Measurements from ENCODE around the gene PNPT1.
"Not testable (repeated sequence)": the region's sequence is repeated elsewhere in the genome, so short reads cannot be mapped to it uniquely, and the experiment has no call there.

The PNPT1 gene

DNA sequence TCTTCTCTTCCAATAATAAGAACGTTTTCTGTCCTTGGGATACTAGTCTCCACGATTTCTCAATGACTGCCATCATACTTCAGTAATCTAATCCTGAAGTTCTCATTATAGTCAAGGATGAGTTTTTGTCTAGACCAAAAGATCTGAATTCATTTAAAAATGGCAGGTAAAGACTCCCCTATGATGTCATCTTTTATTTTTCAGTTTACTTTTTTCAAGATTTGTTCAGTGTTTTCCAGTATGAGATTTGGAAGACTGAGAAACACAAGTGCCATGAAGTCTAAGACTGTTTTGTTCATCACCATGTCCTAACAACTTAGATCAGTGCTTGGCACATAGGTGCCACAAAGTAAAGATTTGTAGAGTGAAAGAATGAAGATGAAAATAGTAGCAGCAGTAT is 40.4 kb downstream of the PNPT1 start:
- DNase-seq: no peak

DNA sequence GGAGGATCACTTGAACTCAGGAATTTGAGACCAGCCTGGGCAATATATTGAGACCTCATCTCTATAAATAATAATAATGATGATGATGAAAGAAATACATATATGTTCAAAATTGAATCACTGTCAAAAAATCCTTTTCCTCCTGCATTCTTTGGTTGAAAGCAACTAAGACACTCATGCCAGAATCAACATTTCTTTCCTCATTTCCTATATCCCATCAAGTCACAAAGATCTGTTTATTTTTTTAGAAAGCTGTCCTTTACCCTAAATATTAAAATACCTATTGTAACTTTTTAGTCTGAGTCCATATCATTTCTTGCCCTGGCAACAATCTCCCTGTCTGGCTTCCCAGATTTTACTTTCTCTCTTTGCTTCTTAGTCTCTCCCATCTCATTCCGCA is 44.4 kb downstream of the PNPT1 start:
- DNase-seq: no peak

DNA sequence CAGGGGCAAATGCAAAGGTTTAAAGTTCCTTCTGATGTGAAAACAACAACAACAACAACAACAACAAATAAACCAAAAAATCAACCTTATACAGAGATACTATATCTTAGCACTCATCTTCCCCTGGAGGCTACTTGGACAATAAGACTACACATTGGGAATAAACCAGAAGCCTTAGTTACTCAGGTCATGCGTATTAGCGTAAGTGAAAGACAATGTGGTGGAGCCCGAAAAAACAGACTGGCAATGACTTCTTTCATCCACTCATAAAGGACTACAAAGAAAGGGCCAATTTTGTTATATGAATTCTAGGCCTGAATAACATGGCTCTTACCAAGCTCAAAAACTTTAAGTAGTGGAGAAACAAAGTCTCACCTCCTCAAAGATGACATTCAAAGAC is 56.8 kb downstream of the PNPT1 start:
- DNase-seq: no peak

DNA sequence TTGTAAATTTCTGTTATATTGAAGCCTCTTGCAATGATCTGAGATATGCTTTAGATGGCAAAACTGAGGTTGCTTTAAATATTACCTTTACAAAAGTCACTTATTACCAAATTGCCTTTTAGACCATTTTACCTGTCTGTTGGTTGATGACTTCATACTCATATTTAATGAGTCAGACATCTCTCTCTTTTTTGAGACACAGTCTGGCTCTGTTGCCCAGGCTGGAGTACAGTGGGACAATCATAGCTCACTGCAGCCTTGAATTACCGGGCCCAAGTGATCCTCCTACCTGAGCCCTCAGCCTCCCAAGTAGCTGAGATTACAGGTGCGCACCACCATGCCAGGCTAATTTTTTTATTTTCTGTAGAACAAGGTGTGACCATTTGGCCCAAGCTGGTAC is 64.7 kb downstream of the PNPT1 start:
- DNase-seq: no peak

DNA sequence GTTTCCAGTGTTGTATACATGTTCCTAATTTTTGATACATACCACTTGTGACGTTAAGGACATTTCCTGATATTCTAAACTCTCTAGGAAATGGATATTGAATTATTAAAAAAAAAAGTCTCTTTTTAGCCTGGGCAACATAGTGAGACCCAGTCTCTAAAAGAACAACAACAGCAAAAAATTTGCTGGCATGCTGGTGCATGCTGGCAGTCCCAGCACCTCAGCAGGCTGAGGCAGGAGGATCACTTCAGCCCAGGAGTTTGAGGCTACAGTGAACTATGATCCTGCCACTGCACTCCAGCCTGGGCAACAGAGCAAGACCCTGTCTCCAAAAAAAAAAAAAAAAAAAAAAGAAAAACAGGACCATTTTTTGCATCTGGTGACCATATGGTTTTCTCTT is 65.7 kb downstream of the PNPT1 start:
- no peak for DNase-seq

DNA sequence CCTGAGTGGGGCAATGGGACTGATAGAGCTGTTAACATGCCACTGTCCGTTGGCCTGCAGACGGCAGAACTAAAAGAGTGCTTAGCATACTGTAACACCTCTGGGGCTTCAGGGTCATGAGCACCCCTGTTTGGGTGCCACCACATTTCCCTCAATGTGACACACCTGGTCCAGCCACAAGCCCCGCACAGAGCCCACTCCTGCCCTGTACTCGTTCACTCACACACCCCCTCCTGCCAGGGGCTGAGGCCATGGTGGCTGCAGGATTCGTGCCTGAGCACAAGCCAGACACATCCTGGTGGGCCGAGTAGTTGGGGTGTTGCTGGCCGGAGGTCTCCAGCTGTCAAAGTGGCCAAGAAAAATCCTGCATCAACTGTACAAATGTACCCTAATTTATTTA is 71.8 kb downstream of the PNPT1 start:
- no peak for DNase-seq

DNA sequence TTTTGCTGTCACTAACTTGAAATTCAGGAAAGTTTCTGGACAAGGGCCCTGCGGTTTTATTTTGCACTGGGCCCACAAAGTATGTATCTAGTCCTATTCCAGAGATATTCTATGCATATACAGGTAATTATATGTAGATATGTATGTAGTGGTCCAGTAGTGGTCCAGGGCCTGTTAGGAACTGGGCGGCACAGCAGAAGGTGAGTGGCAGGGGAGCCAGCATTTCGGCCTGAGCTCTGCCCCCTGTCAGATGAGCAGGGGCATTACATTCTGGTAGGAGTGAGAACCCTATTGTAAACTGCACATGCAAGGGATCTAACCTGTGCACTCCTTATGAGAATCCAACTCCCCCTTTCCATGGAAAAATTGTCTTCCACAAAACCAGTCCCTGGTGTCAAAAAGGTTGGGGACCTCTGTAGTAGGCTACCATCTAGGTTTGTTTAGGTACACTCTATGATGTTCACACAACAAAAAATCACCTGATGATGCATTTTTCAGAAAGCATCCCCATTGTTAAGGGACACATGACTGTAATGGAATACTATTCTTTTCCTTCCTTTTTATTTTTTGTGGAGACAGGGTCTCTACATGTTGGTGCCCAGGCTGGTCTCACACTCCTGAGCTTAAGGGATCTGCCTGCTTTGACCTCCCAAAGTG is 73.4 kb downstream of the PNPT1 start:
- DNase-seq: peak; percentile 36

DNA sequence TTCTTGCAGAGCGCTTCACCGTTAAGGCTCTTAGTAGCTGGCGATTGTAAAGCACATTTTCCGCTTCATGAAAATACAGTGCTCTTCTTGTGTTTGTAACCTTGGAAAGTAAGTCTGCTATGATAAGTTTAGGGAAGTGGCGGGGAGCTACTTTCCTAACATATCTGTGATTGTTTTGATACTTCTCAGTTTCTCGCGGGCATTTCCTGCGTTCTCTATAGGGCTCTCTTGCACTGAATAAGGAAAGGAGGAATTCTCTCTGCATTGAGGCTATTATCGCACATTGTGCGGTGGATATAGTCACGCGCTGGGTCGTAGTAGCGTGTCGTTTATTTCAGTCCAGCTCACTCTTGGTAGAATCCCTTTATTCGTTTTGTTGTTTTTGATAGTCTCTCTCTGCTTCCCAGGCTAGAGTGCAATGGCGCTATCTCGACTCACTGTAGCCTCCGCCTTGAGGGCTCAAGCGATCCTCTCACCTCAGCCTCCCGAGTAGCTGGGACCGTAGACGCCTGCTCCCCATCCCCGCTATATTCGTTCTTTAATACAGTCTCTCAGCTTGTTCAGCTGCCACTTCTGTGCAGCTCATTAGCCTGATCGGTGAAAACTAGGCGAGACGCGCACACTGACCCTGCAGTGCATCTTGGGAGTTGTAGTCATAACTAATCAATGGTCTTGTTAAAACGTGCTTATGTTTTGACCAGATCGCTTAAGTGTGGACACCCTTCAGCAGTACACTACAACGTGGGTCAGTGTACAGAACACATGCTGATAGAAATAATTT is 75.2 kb downstream of the PNPT1 start:
- peak; percentile 71 for DNase-seq

DNA sequence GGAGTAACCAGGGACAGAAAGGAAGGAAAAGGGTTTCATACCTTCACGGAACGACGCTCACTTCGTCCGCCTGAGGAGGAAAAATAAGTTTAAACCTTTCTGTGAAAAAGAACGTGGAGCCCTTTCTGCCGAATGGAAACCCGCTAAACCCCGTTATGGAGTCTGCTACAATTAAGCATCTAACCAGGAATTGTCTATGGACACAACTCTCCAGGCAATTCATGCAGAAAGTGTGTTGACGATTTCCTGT is 75.7 kb downstream of the PNPT1 start:
- DNase-seq: no peak

DNA sequence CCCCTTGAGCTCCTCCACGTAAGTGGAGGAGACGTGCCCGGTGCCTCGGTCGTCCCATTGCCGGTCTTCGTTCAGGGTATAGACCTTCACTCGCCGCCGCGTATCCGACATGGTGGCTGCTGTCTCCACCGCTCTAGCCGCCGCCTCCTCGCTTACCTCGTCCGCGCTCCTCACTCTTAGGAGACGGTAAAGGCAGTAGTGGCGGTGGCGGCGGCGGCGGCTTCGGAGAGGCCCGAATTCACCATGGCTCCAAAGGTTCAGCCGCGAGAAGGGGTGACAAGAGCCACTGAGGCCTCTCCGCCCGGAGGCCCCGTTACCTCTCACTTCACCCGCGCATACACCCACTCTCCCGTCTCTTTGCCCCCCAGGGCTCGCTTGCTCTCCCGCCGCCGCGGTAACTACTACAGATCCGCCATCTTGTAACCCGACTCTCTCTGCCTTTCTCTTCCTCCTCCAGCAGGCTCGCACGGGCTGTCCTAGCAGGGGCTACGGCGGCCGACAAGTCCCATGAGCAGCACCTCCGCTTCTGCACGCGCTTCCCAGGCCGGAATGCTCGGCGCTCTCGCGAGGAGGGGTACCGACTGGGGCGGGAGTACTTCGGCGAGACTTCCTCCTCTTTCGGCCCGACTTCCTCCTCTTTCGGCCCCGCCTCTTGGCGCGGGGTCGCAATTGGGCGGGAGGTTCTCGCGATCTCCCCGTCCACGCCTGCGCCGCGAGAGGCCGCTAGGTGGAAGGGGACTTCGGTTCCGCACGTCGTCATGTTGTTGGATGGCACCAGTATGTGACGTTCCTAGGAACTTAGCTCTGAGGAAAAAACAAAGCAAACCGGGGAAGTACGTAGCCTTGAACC is 76.2 kb downstream of the PNPT1 start, which contains the start of gene PPP4R3B:
Gene PPP4R3B (minus strand): TSS at position 448 of the 850 bp plus-strand sequence. CDS start 337 bp downstream, at position 111.
- DNase-seq: peak; percentile 100

DNA sequence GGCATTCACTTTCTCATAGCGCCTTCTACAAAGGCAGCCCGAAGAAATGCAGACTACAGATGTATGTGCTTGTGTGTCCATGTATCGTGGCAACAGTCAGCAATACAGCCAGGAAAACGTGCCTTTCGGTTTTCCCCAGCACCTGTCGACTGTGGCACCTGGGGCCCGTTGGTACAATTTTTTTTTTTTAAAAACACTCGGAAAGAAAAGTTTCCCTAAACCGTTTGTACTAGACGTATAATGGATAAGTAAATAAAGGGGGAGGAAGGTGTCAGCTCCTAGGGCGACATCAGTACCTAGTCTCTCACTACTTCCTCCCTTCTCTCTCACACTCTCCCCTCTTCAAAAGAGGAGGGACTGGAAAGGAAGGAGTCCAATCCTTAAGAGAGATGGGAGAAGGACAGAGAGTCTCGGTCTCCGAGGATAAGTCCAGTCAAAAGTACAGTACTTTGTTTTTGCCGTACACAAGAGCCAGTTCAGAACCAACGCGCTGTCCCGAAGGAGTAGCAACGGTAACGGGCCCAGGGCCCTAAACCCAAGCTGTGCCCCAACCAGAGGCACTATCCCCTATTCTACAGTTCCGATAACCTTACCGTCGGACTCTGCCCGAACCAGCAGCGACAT is 77.0 kb downstream of the PNPT1 start:
- DNase-seq: peak; percentile 84

DNA sequence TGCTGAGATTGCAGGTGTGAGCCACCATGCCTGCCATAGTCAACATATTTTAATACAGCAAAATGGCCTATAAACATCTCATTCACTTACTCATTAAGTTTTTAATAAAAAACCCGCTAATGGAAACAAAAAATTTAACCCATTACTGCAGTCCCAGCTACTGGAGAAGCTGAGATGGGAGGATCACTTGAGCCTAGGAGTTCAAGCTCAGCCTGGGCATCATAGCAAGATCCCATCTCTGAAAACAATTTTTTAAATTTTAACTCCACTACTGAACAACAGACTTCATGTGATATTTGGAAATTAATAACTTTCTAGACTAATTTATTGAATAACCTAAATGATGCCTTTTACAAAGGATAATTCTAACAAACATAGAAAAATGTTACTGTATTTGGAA is 81.6 kb downstream of the PNPT1 start:
- DNase-seq: no peak

DNA sequence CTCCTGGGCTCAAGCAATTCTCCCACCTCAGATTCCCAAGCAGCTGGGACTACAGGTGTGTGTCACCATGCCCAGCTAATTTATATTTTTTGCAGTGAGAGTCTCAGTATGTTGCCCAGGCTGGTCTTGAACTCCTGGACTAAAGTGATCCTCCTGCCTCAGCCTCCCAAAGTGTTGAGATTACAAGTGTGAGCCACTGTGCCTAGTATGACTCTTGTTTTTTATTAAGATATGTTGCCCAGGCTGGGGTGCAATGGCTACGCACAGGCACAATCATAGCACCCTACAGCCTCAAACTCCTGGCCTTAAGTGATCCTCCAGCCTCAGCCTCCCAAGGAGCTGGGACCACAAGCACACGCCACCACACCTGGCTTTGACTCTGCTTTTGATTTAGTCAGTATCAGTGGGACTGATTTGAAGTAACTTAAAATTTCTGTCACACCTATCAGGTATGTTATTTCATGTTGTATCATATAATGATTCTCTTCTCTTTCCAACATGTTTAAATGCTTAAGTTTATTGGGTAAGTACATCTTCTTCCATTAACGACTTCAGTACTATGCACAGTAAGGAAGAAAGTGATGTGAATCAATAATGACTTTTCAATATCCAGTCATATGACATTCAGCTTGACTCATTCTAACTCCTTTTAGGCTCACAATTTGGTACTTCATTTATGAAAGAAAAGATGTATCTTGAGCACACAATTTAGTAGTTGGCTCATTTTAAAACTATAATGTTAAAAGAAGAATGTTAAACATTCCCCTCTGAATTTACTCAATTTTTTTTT is 82.5 kb downstream of the PNPT1 start:
- DNase-seq: no peak

DNA sequence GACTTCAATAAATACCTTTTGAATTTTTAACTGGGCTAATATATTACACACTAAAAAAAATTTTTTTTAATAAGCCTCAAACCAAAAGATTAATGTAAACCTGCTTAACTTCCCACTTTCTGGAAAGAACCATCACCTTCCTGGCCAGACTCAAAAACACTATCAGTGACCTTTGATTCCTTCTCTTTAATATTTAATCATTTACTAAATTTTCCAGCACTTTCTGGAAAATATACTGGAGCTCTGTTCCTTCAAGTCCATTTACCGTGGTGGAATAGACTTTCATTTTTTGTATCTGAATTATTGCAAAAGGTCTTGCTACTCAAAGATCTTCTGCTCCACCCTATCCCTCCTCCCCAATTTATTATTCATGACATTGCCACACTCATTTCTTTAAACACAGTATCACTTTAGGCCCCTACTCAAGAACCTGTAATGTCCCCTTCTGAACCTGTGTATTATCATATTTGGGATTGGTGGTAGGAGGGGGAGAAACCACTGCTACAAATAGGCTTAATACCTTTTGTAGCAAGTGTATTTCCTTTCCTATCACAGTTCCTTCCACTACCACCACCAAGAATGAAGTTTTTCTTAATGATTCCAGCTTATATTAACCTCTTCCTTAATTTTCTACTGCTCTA is 83.6 kb downstream of the PNPT1 start:
- DNase-seq: no peak

DNA sequence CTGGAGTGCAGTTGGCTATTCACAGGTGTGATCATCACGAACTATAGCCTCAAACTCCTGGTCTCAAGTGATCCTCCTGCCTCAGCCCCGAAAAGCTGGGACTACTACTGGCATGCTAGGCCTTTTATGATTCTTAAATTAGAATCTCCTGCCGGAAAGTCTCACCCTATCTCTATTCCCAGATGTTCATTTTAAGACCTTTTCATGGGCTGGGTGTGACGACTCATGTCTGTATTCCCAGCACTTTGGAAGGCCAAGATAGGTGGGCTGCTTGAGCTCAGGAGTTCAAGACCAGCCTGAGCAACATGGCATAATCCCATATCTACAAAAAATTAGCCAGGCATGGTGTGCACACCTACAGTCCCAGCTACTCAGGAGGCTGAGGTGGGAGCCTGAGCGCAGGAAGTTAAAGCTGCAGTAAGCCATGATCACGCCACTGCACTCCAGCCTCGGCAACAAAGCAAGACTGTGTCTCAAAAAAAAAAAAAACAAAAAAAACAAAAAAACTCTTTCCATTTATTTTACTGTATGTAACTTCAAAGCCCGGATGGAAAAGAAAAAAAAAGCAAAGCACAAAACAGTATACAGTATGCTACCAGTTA is 84.3 kb downstream of the PNPT1 start:
- DNase-seq: no peak

DNA sequence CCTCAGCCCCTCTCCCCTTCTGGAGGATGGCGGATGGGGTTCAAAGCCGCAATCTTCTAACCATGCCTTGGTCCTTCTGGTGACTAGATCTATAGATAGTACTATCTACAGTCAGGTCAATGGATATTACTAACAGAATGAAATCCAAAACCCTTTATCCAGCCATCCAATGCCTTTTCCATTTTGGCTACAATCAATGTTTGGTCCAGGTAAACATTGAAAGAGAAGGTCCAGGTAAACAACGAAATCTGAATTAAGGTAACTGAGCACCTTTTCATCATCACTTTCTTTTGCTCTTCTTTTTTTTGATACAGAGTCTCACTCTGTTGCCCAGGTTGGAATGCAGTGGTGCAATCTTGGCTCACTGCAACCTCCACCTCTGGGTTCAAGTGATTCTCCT is 85.9 kb downstream of the PNPT1 start:
- no peak for DNase-seq

DNA sequence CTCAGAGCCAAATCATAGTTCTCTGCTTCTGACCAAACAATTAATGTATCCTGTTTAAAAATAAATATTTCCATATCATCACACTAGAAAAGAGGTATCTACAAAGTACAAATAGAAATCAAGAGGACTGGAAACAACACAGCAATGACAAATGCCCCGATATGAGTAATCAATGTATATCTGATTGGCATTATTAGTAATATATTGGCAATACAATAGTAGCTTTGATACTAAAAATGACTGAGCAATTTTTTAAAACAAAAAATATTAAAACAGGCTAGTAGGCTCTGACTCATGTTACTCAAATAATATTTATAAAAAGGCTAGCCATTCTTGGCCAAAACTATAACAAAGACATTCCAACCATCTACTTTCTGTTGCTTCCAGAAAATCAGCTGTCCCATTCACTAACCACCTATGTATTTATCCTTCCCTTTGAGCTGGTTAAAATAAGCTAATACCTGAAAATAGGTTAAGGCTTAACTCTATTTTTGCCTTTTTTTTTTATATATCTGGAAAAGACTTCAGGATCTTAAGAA is 89.5 kb downstream of the PNPT1 start:
- no peak for DNase-seq

DNA sequence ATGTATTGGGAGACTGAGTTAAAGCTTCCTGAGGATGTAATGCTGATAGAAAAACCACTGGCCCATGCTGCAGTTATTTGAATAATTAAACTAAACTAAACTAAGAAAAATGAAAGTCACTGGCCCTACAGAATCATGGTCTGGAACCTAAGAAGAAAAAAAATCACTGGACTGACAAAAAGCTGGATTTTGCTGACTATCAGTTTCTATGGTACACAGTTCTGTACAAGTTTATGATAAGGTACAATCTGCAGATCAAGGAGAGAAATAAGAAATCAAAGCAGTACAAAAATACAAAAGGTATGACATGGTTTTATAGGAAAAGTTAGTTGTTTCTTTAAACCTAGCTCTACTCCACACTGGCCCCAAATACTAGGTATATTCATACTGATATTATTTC is 91.8 kb downstream of the PNPT1 start:
- DNase-seq: no peak

DNA sequence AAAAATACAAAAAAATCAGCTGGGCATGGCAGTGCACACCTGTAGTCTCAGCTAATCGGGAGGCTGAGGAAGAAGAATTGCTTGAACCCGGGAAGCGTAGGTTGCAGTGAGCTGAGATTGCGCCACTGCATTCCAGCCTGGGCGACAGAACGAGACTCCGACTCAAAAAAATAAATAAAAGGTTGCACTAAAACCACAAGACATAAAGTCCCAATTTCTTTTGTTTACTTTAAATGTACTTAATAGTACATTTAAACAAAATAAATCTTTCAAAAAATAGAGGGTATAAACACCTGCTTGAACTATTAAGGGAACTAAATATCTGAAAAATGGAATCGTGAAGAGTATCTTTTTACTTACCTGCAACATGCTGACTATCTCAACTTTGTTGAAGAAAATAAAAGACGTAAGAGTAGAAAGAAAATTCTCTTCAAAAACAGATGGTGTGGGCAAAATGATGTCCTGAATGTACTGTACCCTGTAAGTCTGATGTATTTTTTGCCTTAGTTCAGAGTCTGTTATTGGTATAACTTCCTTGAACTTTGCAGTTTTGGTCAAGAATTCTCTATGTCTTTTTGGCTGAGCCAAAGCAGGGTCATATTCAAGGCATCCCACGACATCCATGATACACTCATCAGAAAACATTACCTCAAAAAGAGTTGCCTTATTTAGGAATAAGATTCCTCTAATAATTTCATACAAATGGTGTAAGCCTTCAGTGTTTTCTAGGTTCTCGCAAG is 95.4 kb downstream of the PNPT1 start:
- DNase-seq: no peak

DNA sequence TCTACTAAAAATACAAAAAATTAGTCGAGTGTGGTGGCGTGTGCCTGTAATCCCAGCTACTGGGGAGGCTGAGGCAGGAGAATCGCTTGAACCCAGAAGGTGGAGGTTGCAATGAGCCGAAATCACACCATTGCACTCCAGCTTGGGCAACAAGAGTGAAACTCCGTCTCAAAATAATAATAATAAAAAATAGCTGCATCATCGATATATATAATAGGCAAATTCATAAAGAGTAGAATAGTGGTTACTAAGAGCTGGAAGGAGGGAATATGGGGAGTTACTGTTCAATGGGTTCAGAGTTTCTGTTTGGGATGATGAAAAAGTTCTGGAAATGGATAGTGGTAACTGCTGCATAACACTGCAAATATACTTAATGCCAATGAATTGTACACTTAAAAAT is 96.8 kb downstream of the PNPT1 start:
- not testable (repeated sequence) for DNase-seq

DNA sequence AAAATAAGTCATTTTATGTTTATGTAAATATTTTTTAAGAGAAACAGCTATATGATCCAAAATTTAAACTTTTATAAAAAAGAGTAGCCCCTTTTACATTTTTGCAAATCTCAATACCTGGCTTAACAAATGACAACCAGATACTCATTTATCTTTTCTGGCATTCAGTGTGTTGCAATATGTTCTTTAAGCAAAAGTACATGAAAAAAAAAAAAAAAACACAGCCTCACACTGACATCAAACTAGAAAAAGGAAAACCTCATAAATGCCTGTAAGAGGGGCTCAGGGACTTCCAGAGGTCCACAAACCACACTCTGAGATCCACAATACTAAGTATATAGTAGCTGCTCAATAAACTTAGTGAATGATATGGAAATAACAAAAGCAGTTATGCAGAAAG is 98.1 kb downstream of the PNPT1 start:
- DNase-seq: no peak
